ENCODE results near the gene BGN.

DNA sequence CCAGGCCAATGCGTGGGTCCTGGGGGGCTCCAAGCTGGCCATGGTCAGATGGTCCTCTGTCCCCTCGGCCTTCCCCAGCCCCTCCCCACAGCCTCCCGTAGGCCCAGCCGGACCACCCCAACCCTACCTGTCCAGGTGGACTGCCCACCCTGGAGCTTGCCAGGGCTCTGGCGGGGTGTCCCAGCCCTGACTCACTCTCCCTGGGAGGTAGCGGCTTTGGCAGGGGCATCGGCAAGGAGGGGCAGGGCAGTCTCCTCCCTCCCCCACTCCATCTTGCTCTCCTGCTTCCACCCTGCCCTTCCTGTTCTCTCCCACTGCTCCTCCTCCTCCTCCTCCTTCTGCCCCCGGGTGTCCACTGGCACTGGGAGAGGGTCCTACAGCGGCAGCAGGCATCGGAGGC lies 7.4 kb downstream of the BGN start:
- TF ChIP-seq, protein P1, sequence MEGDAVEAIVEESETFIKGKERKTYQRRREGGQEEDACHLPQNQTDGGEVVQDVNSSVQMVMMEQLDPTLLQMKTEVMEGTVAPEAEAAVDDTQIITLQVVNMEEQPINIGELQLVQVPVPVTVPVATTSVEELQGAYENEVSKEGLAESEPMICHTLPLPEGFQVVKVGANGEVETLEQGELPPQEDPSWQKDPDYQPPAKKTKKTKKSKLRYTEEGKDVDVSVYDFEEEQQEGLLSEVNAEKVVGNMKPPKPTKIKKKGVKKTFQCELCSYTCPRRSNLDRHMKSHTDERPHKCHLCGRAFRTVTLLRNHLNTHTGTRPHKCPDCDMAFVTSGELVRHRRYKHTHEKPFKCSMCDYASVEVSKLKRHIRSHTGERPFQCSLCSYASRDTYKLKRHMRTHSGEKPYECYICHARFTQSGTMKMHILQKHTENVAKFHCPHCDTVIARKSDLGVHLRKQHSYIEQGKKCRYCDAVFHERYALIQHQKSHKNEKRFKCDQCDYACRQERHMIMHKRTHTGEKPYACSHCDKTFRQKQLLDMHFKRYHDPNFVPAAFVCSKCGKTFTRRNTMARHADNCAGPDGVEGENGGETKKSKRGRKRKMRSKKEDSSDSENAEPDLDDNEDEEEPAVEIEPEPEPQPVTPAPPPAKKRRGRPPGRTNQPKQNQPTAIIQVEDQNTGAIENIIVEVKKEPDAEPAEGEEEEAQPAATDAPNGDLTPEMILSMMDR (IDR thresholded peaks at IDR 0.05), result no peak
- no peak for TF ChIP-seq EZH2 (IDR thresholded peaks at IDR 0.05; ENCODE audit: borderline replicate concordance, insufficient read depth, low read depth, low read length, poor library complexity, severe bottlenecking)
